GM12875 (cell line): ENCODE data around the gene NUCB1.
"Not testable (repeated sequence)": the region's sequence is repeated elsewhere in the genome, so short reads cannot be mapped to it uniquely, and the experiment has no call there.

ENCODE experiments used
- H3K4me3 ChIP-seq: one replicate; pipeline ENCODE4 v1.5.1; 2011; ENCODE audit warnings: low read depth, low read length, control low read depth
- TF ChIP-seq, protein P1 (sequence below): IDR thresholded peaks from 2 replicates; pipeline ENCODE4 v1.5.1; 2011; ENCODE audit warnings: low read depth, mild to moderate bottlenecking, control low read depth, inconsistent platforms, low read length, moderate library complexity, borderline replicate concordance; ENCODE audit not compliant: insufficient read depth

Gene NUCB1

DNA sequence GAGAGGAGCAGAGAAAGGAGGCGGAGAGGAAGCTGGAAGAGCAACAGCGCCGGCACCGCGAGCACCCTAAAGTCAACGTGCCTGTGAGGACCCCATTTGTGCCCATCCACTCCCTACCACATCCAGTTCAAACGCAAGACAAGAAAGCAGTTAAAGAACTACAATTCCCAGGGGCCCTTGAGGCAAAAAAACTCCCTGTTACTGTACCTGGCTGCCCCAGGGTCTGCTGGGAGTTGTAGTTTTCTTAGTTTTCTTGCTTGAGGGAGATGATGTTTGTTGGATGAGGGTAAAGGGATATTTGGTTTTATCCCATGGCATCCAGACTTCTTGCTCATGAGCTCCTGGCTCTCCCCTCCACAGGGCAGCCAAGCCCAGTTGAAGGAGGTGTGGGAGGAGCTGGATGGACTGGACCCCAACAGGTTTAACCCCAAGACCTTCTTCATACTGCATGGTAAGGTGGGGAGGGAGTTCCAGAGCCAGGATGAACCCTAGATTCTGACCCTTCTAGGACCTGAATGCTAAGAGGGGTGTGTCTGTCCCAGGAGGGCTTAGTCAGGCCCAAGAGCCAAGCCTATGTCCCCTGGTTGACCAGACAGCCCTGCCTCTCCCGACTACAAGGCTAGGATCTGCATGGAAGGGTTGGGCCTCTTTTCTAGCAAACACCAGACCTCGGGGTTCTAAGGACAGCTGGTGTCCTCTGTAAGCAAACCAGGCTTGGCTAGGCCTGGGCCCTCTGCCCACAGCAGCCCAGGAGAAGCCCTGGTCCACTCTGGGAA is 13.2 kb downstream of the NUCB1 start:
- TF ChIP-seq, protein P1, sequence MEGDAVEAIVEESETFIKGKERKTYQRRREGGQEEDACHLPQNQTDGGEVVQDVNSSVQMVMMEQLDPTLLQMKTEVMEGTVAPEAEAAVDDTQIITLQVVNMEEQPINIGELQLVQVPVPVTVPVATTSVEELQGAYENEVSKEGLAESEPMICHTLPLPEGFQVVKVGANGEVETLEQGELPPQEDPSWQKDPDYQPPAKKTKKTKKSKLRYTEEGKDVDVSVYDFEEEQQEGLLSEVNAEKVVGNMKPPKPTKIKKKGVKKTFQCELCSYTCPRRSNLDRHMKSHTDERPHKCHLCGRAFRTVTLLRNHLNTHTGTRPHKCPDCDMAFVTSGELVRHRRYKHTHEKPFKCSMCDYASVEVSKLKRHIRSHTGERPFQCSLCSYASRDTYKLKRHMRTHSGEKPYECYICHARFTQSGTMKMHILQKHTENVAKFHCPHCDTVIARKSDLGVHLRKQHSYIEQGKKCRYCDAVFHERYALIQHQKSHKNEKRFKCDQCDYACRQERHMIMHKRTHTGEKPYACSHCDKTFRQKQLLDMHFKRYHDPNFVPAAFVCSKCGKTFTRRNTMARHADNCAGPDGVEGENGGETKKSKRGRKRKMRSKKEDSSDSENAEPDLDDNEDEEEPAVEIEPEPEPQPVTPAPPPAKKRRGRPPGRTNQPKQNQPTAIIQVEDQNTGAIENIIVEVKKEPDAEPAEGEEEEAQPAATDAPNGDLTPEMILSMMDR, result no peak
- no peak overlapping the region for H3K4me3 ChIP-seq

DNA sequence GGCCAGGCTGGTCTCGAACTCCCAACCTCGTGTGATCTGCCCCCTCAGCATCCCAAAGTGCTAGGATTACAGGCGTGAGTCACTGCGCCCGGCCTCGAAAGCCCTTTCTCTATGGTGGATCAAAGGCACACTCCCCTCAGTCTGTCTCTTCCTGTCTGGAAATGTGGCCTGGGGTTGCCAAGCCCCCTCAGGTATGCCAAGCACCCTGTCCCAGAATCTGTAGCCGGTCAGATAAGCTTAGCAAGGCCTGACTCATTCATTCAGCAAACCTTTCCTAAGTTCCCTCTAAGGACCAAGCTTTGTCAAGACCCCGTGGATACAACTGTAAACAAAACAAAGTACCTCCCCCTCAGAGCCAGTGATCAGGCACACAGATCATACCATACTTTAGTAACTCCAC is 14.1 kb downstream of the NUCB1 start:
- no peak overlapping the region for H3K4me3 ChIP-seq
- TF ChIP-seq, protein P1, result no peak

DNA sequence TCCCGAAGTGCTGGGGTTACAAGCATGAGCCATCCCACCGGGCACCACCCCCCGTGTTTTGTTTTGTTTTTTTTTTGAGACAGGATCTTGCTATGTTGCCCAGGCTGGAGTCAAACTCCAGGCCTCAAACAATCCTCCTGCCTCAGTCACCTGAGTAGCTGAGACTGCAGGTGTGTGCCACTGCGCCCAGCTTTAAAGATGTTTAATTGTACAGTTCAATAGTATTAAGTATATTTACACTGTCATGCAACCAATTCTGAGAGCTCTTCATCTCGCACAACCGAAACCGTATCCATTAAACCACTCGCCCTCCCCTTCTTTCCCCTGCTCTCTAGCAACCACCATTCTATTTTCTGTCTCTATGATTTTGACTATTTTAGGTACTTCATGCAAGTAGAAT is 15.6 kb downstream of the NUCB1 start:
- TF ChIP-seq, protein P1, result no peak
- no peak overlapping the region for H3K4me3 ChIP-seq

DNA sequence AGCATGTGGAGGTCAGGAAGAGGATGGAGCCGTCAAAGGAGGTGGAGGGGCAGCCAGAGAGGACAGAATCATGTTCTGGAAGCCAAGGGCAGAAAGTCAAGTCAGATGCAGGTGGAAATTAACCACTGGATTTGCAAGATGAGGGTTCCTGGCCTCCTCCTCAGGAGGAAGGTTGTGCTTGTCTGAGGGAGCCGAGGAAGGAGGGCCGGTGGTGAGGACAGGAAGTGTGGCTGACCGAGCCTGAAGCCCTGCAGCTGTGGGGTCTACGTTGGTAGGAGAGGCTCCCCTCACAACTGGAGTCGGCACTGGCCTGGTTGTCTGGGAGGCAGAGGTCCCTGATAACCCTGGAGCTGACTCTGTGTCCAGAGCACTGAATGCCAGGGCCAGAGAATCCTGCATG is 18.0 kb downstream of the NUCB1 start:
- no peak overlapping the region for H3K4me3 ChIP-seq
- TF ChIP-seq, protein P1, result no peak

DNA sequence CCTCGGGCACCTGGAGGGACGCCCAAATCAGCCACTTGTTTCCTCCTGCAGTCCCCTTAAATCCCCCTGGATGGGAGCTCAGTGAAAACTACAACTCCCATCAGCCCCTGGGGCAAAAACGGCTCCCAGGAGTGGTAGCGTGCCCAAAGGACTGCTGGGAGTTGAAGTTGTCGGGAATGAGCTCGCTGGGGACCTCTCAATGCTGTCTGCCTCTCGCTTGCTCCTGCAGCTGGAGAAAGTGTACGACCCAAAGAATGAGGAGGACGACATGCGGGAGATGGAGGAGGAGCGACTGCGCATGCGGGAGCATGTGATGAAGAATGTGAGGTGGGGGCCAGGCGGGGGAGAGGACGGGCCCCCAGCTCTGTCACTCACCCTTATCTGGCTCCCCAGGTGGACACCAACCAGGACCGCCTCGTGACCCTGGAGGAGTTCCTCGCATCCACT is 18.7 kb downstream of the NUCB1 start:
- TF ChIP-seq, protein P1, result no peak
- no peak overlapping the region for H3K4me3 ChIP-seq

DNA sequence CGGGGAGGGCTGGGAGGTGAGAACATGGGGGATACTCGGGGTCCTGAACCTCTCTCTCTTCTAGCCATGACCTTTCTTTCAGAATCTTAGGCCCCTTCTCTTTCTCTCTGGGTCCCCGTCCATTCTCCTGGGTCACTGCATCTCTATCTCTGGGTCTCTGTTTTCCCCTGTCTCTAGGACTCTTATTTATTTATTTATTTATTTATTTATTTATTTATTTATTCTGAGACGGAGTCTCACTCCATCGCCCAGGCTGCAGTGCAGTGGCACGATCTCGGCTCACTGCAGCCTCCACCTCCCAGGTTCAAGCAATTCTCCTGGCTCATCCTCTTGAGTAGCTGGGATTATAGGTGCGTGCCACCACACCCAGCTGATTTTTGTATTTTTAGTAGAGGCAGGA is 19.2 kb downstream of the NUCB1 start:
- not testable (repeated sequence) for H3K4me3 ChIP-seq

DNA sequence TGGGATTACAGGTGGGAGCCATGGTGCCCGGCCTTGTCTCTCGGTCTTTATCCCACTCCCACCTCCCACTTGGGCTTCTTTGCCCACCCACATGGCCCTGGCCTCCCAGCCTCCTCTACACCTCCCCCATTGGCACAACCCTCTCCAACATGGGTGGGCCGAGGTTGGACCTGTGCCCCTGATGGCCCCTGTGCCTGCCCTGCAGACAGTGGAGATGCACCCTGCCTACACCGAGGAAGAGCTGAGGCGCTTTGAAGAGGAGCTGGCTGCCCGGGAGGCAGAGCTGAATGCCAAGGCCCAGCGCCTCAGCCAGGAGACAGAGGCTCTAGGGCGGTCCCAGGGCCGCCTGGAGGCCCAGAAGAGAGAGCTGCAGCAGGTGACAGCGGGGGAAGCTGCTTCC is 20.8 kb downstream of the NUCB1 start:
- TF ChIP-seq, protein P1, result no peak

More for the DNA sequence above, 20.8 kb downstream of the NUCB1 start:
- no peak overlapping the region for H3K4me3 ChIP-seq
